ENCODE measurements around the gene OR6B1. TPM values are rescaled to one million over a fixed set of nuclear protein-coding genes. Genes with fewer than 3 reads are reported as not detected.

OR6B1 gene
- total and polyA plus RNA-seq, 2 experiments from 2014 or later = not detected

GRCh38 chr7:143958781-143959180 is 41.3 kb upstream of the OR6B1 start (continued):
- TF ChIP-seq REST (IDR thresholded peaks at IDR 0.05; ENCODE audit: unreplicated experiment) = no peak

- H3K4me1 Mint-ChIP-seq = peaks cover 19% of the 10 kb centered on the region
- no peak overlapping the region for H3K27ac ChIP-seq (ENCODE audit: low read depth)
- H3K4me2 ChIP-seq = no peak overlapping the region
- no peaks in the 10 kb centered on the region for H3K36me3 Mint-ChIP-seq (ENCODE audit: low read depth)
- H3K36me3 ChIP-seq (ENCODE audit: insufficient read depth) = no peaks in the 10 kb centered on the region
- no peak for DNase-seq (ENCODE audit: low spot score)
- no peak overlapping the region for H2AFZ ChIP-seq
- ATAC-seq = no peak
- no peak overlapping the region for H3K4me3 ChIP-seq
- no peak overlapping the region for H3K27ac Mint-ChIP-seq
- H3K9me2 ChIP-seq (ENCODE audit: insufficient read depth) = no peaks in the 10 kb centered on the region; the same call in none of the 2 replicates
- no peaks in the 10 kb centered on the region for H3K79me2 ChIP-seq (replicated peaks; ENCODE audit: insufficient read depth)
- H3K9me3 Mint-ChIP-seq = no peaks in the 10 kb centered on the region
- H3K27me3 Mint-ChIP-seq (ENCODE audit: insufficient read depth, low read depth, poor library complexity) = peaks cover 1% of the 10 kb centered on the region
- no peaks in the 10 kb centered on the region for H3F3A ChIP-seq (replicated peaks; ENCODE audit: low read depth)
- H3K27me3 ChIP-seq (ENCODE audit: insufficient read depth) = no peaks in the 10 kb centered on the region
- peaks cover 3% of the 10 kb centered on the region; the same call in 1 of the 2 replicates for H3K4me1 ChIP-seq (ENCODE audit: insufficient read depth)
- H4K20me1 ChIP-seq (replicated peaks; ENCODE audit: insufficient read depth) = no peaks in the 10 kb centered on the region
- H3K4me3 Mint-ChIP-seq = no peak overlapping the region
- TF ChIP-seq ZNF331 (CRISPR knock-in tag; IDR thresholded peaks at IDR 0.05; ENCODE audit: low read depth) (no peak), REST (IDR thresholded peaks at IDR 0.05; ENCODE audit: unreplicated experiment) (no peak), STAT1 (IDR thresholded peaks at IDR 0.05; ENCODE audit: unreplicated experiment) (no peak), ETS1 (IDR thresholded peaks at IDR 0.05) (no peak), POLR2AphosphoS5 (IDR thresholded peaks at IDR 0.05; ENCODE audit: low read depth) (no peak), ZNF114 (CRISPR knock-in tag; IDR thresholded peaks at IDR 0.05) (no peak), JUNB (IDR thresholded peaks at IDR 0.05; ENCODE audit: unreplicated experiment) (no peak), EZH2 (IDR thresholded peaks at IDR 0.05; ENCODE audit: low read depth, unreplicated experiment) (no peak), ZNF462 (CRISPR knock-in tag; IDR thresholded peaks at IDR 0.05) (no peak)
Observed at GRCh38 chr7:143960813-143961610, 39.1 kb upstream of the OR6B1 start.
